Nephron (organoid): ENCODE measurements around the gene PRPF40B.
"Not testable (repeated sequence)": the region's sequence is repeated elsewhere in the genome, so short reads cannot be mapped to it uniquely, and the experiment has no call there.

ENCODE experiments used
- H3K27ac Mint-ChIP-seq, 3 experiments: 2 replicates each; pipeline ENCODE4 v1.8.0; 2020; ENCODE audit warnings: mixed read lengths in 3 of 3, mild to moderate bottlenecking in 2 of 3, moderate library complexity in 1 of 3
- H3K27me3 Mint-ChIP-seq: 2 replicates; pipeline ENCODE4 v1.8.0; 2021; ENCODE audit warnings: low read depth, mild to moderate bottlenecking, moderate library complexity, mixed read lengths
- H3K36me3 Mint-ChIP-seq: 2 replicates; pipeline ENCODE4 v1.8.0; 2020; ENCODE audit warnings: low read depth, mixed read lengths
- H3K4me1 Mint-ChIP-seq: 2 replicates; pipeline ENCODE4 v1.8.0; 2020; ENCODE audit warnings: mixed read lengths
- H3K4me3 Mint-ChIP-seq, 3 experiments: 2 replicates each; pipeline ENCODE4 v1.8.0; 2020; ENCODE audit warnings: mild to moderate bottlenecking in 3 of 3, mixed read lengths in 3 of 3, moderate library complexity in 2 of 3
- H3K9me3 Mint-ChIP-seq: 2 replicates; pipeline ENCODE4 v1.8.0; 2020; ENCODE audit warnings: mixed read lengths
- CTCF ChIP-seq, 3 experiments: fragments of 200-600 bp; sonication (generic); IDR thresholded peaks; one replicate each; pipeline ENCODE4 v1.5.0; 2021; ENCODE audit warnings: antibody characterized with exemption in 3 of 3; ENCODE audit not compliant: unreplicated experiment in 3 of 3

The PRPF40B gene

GRCh38 chr12:49609059-49609874, 14.1 kb upstream of the PRPF40B start:
- no peak overlapping the region for H3K27ac Mint-ChIP-seq
- no peak for TF ChIP-seq CTCF (IDR thresholded peaks at IDR 0.05; ENCODE audit: unreplicated experiment in 3 of 3)

DNA sequence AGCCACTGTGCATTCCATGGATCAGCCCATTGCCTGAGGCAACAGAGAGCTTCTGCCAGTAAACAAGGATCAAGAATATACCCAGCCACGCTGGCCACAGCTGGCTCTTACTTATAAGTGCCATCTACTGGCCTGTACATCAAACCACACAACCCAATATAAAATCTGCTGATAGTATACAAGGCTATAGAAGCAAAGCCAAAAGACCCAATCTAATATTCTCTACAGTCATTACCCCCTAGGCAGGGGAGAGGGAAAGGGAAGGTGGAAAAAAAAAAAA, 13.5 kb upstream of the PRPF40B start:
- Mint-ChIP-seq H3K27ac (no peak overlapping the region), H3K4me3 (no peak overlapping the region), H3K4me1 (peaks cover 6% of the 10 kb centered on the region), H3K36me3 (peaks cover 23% of the 10 kb centered on the region), H3K27me3 (no peaks in the 10 kb centered on the region), H3K9me3 (peaks cover 17% of the 10 kb centered on the region)
- no peak for TF ChIP-seq CTCF (IDR thresholded peaks at IDR 0.05; ENCODE audit: unreplicated experiment in 3 of 3)

More at GRCh38 chr12:49609059-49609874, 14.1 kb upstream of the PRPF40B start:
- peaks cover 13% of the 10 kb centered on the region for H3K9me3 Mint-ChIP-seq
- H3K4me1 Mint-ChIP-seq, result peaks cover 6% of the 10 kb centered on the region
- no peaks in the 10 kb centered on the region for H3K27me3 Mint-ChIP-seq
- H3K4me3 Mint-ChIP-seq, result no peak overlapping the region
- peaks cover 23% of the 10 kb centered on the region for H3K36me3 Mint-ChIP-seq

DNA sequence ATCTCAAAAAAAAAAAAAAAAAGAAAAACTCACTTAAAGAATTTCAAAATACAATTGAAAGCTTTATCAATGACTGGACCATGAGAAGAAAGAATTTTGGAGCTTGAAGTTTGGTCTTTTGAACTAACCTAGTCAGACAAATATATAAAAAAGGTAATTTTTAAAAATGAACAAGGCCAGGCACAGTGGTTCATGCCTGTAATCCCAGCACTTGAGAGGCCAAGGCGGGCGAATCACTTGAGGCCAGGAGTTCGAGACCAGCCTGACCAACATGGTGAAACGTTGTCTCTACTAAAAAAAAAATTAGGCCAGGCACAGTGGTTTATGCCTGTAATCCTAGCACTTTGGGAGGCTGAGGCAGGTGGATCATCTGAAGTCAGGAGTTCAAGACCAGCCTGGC, 12.6 kb upstream of the PRPF40B start:
- H3K27me3 Mint-ChIP-seq, H3K4me1 Mint-ChIP-seq, H3K4me3 Mint-ChIP-seq, H3K27ac Mint-ChIP-seq: not testable (repeated sequence)
- Mint-ChIP-seq H3K36me3 (peaks cover 23% of the 10 kb centered on the region), H3K9me3 (peaks cover 17% of the 10 kb centered on the region)

DNA sequence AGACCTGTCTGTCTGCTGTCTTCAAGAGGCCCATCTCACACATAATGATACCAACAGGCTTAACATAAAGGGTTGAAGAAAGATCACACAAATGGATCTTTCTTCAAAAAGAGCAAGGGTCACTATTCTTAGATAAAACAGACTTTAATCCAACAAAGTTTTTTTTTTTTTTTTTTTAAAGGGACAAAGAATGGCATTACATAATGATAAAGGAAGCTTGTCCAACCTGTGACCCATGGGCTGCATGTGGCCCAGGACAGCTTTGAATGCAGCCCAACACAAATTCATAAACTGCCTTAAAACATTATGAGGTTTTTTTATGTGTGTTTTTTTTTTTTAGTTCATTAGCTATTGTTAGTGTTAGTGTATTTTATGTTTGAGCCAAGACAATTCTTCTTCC, 11.2 kb upstream of the PRPF40B start:
- H3K4me1 Mint-ChIP-seq, result no peaks in the 10 kb centered on the region
- H3K27me3 Mint-ChIP-seq, result peaks cover 4% of the 10 kb centered on the region
- peaks cover 17% of the 10 kb centered on the region for H3K36me3 Mint-ChIP-seq
- H3K4me3 Mint-ChIP-seq, result no peak overlapping the region
- no peak for TF ChIP-seq CTCF (IDR thresholded peaks at IDR 0.05; ENCODE audit: unreplicated experiment in 3 of 3)
- no peak overlapping the region for H3K27ac Mint-ChIP-seq
- peaks cover 17% of the 10 kb centered on the region for H3K9me3 Mint-ChIP-seq

DNA sequence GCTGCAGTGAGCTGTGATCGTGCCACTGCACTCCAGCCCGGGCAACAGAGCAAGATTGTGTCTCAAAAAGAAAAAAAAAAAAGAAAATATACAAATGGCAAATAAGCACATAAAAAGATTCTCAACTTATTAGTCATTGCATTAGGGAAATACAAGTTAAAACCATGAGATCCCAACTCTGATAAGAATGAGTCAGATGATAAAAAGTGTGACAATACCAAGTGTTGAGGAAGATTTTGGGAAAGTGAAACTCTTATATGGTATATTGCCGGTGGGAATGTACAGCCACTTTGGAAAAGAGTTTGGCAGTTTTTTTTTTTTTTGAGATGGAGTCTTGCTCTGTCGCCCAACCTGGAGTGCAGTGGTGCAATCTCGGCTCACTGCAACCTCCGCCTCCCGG, 7.6 kb upstream of the PRPF40B start:
- Mint-ChIP-seq H3K27ac (no peak overlapping the region), H3K4me3 (no peak overlapping the region)

GRCh38 chr12:49616533-49617219, 6.7 kb upstream of the PRPF40B start:
- no peak for TF ChIP-seq CTCF (IDR thresholded peaks at IDR 0.05; ENCODE audit: unreplicated experiment in 3 of 3)
- Mint-ChIP-seq H3K4me1 (peaks cover 20% of the 10 kb centered on the region), H3K4me3 (no peak overlapping the region), H3K9me3 (peaks cover 9% of the 10 kb centered on the region), H3K27me3 (peaks cover 4% of the 10 kb centered on the region), H3K27ac (no peak overlapping the region), H3K36me3 (peaks cover 5% of the 10 kb centered on the region)

More for the DNA sequence above, 7.6 kb upstream of the PRPF40B start:
- TF ChIP-seq CTCF (IDR thresholded peaks at IDR 0.05; ENCODE audit: unreplicated experiment in 3 of 3), result no peak
- peaks cover 9% of the 10 kb centered on the region for H3K9me3 Mint-ChIP-seq
- peaks cover 5% of the 10 kb centered on the region for H3K36me3 Mint-ChIP-seq
- peaks cover 13% of the 10 kb centered on the region for H3K4me1 Mint-ChIP-seq
- H3K27me3 Mint-ChIP-seq, result peaks cover 4% of the 10 kb centered on the region
